ENCODE measurements around the gene FAM241B.

The FAM241B gene

DNA sequence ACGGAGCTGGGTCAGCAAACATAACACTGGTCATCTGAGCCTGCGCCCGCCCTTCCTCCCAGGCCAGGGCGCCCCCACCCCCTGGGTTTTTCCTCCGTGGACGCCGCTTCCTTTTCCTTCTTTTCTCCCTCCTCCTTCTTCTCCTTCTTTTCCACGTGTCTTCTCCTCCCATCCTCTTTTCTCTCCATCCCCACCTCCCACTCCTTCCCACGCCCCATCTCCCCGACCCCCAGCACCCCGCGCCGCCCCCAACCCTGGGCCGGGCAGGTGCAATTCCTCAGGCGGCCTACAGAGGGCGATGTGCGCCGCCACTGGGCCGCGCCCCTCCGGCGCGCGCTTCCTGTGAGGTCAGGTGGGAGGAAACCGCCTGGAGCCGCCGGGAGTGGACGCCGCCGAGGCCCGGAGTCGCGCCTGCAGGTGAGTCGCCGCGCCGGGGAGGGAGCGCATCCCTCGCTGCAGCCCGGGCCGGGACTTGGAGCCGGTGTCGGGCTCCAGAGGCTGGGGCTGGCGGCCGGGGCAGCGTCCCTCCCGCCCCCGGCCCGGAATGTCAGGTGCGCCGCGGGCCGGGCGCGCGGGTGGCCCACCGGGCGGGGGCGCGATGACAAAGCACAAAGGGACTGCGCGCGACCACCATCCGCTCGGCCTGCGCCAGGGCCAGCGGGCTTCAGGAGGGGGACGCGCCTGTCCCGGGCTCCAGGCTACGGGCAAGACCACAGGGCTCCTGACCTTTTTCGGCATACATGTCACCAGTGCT is at the start of gene FAM241B:
Gene FAM241B (plus strand): TSS at position 351 of the 754 bp plus-strand sequence. CDS start 1,497 bp downstream, outside the sequence.
- Histone ChIP-seq H3K4me3 (ENCODE audit: low read depth in 1 of 5, low read length in 5 of 5) (peak within 1 kb of the TSS in 4 of 5 donors; percentile 39 to 65 (median 53)), H3K9ac (ENCODE audit: low read length in 5 of 5) (peak within 1 kb of the TSS in 3 of 5 donors; percentile 27 to 43 (median 34)), H3K4me1 (ENCODE audit: control insufficient read depth in 5 of 5, insufficient read depth in 5 of 5, low read length in 5 of 5) (peaks cover 0 to 12% (median 11%) of the 10 kb centered on the region in 5 donors), H3K27ac (ENCODE audit: low read depth, low read length) (no peak within 1 kb of the TSS), H3K9me3 (ENCODE audit: control insufficient read depth in 5 of 5, low read length in 5 of 5) (no peaks in the 10 kb centered on the region), H3K36me3 (ENCODE audit: control insufficient read depth in 5 of 5, insufficient read depth in 5 of 5, low read length in 5 of 5) (peaks cover 0 to 7% (median 0%) of the 10 kb centered on the region in 5 donors), H3K27me3 (ENCODE audit: control insufficient read depth in 5 of 5, insufficient read depth in 4 of 5, low read length in 5 of 5) (peaks cover 0 to 12% (median 4%) of the 10 kb centered on the region in 5 donors)

GRCh38 chr10:69580435-69580834 is 49.6 kb upstream of the FAM241B start:
- Histone ChIP-seq H3K9ac (ENCODE audit: low read length in 5 of 5) (no peak overlapping the region), H3K36me3 (ENCODE audit: control insufficient read depth in 5 of 5, insufficient read depth in 5 of 5, low read length in 5 of 5) (no peaks in the 10 kb centered on the region), H3K4me3 (ENCODE audit: low read depth in 1 of 5, low read length in 5 of 5) (no peak overlapping the region), H3K27ac (ENCODE audit: low read depth, low read length) (no peak overlapping the region), H3K4me1 (ENCODE audit: control insufficient read depth in 5 of 5, insufficient read depth in 5 of 5, low read length in 5 of 5) (no peaks in the 10 kb centered on the region), H3K9me3 (ENCODE audit: control insufficient read depth in 5 of 5, low read length in 5 of 5) (peaks cover 0 to 2% (median 0%) of the 10 kb centered on the region in 5 donors), H3K27me3 (ENCODE audit: control insufficient read depth in 5 of 5, insufficient read depth in 4 of 5, low read length in 5 of 5) (peaks cover 24 to 49% (median 37%) of the 10 kb centered on the region in 5 donors)

- no peak overlapping the region for H3K9ac ChIP-seq (ENCODE audit: low read length in 5 of 5)
- no peaks in the 10 kb centered on the region for H3K36me3 ChIP-seq (ENCODE audit: control insufficient read depth in 5 of 5, insufficient read depth in 5 of 5, low read length in 5 of 5)
- no peak overlapping the region for H3K27ac ChIP-seq (ENCODE audit: low read depth, low read length)
- peaks cover 8 to 25% (median 19%) of the 10 kb centered on the region in 5 donors for H3K27me3 ChIP-seq (ENCODE audit: control insufficient read depth in 5 of 5, insufficient read depth in 4 of 5, low read length in 5 of 5)
- H3K9me3 ChIP-seq (ENCODE audit: control insufficient read depth in 5 of 5, low read length in 5 of 5) = peaks cover 0 to 2% (median 0%) of the 10 kb centered on the region in 5 donors
- no peaks in the 10 kb centered on the region for H3K4me1 ChIP-seq (ENCODE audit: control insufficient read depth in 5 of 5, insufficient read depth in 5 of 5, low read length in 5 of 5)
- H3K4me3 ChIP-seq (ENCODE audit: low read depth in 1 of 5, low read length in 5 of 5) = no peak overlapping the region
Measured at GRCh38 chr10:69583106-69583505, 46.9 kb upstream of the FAM241B start.

GRCh38 chr10:69584624-69585023 is 45.4 kb upstream of the FAM241B start:
- H3K9ac ChIP-seq (ENCODE audit: low read length in 5 of 5) = no peak overlapping the region
- no peak overlapping the region for H3K4me3 ChIP-seq (ENCODE audit: low read depth in 1 of 5, low read length in 5 of 5)
- peaks cover 3 to 13% (median 8%) of the 10 kb centered on the region in 5 donors for H3K27me3 ChIP-seq (ENCODE audit: control insufficient read depth in 5 of 5, insufficient read depth in 4 of 5, low read length in 5 of 5)
- no peaks in the 10 kb centered on the region for H3K4me1 ChIP-seq (ENCODE audit: control insufficient read depth in 5 of 5, insufficient read depth in 5 of 5, low read length in 5 of 5)
- no peaks in the 10 kb centered on the region for H3K36me3 ChIP-seq (ENCODE audit: control insufficient read depth in 5 of 5, insufficient read depth in 5 of 5, low read length in 5 of 5)
- peaks cover 0 to 2% (median 0%) of the 10 kb centered on the region in 5 donors for H3K9me3 ChIP-seq (ENCODE audit: control insufficient read depth in 5 of 5, low read length in 5 of 5)
- no peak overlapping the region for H3K27ac ChIP-seq (ENCODE audit: low read depth, low read length)

GRCh38 chr10:69588358-69588757 is 41.7 kb upstream of the FAM241B start:
- no peak overlapping the region for H3K9ac ChIP-seq (ENCODE audit: low read length in 5 of 5)
- H3K4me1 ChIP-seq (ENCODE audit: control insufficient read depth in 5 of 5, insufficient read depth in 5 of 5, low read length in 5 of 5) = no peaks in the 10 kb centered on the region
- no peak overlapping the region for H3K27ac ChIP-seq (ENCODE audit: low read depth, low read length)
- H3K4me3 ChIP-seq (ENCODE audit: low read depth in 1 of 5, low read length in 5 of 5) = no peak overlapping the region
- no peaks in the 10 kb centered on the region for H3K36me3 ChIP-seq (ENCODE audit: control insufficient read depth in 5 of 5, insufficient read depth in 5 of 5, low read length in 5 of 5)
- H3K9me3 ChIP-seq (ENCODE audit: control insufficient read depth in 5 of 5, low read length in 5 of 5) = no peaks in the 10 kb centered on the region
- H3K27me3 ChIP-seq (ENCODE audit: control insufficient read depth in 5 of 5, insufficient read depth in 4 of 5, low read length in 5 of 5) = peaks cover 0 to 2% (median 0%) of the 10 kb centered on the region in 5 donors

DNA sequence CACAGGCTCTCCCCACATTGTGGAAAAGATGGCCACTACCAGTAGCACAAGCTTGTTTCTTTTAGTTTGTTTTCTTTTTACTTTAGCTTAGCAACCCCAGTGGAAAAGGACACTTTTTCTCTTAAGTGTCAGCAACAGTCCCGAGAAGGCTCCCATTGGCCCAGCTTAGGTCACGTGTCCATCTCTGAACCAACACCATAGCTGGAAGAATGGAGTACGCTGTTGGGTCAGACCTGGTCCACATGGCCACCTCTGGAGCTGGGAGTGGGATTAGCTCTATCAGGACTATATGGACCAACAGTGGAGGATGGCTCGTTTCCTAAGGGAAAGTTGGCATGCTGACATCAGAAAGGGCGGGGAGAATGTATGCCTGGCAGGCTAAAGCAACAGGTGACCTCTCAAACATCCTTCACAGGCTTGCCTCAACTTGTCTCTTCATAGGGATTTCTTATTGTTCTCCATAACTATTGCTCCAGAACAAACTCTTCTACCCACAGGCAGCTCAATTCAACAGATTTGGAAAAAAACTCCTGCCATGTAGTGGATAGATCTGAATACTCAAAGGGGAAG is 29.2 kb upstream of the FAM241B start:
- Histone ChIP-seq H3K4me1 (ENCODE audit: control insufficient read depth in 5 of 5, insufficient read depth in 5 of 5, low read length in 5 of 5) (no peaks in the 10 kb centered on the region), H3K27ac (ENCODE audit: low read depth, low read length) (no peak overlapping the region), H3K36me3 (ENCODE audit: control insufficient read depth in 5 of 5, insufficient read depth in 5 of 5, low read length in 5 of 5) (no peaks in the 10 kb centered on the region), H3K4me3 (ENCODE audit: low read depth in 1 of 5, low read length in 5 of 5) (no peak overlapping the region), H3K27me3 (ENCODE audit: control insufficient read depth in 5 of 5, insufficient read depth in 4 of 5, low read length in 5 of 5) (peaks cover 0 to 30% (median 4%) of the 10 kb centered on the region in 5 donors), H3K9ac (ENCODE audit: low read length in 5 of 5) (no peak overlapping the region), H3K9me3 (ENCODE audit: control insufficient read depth in 5 of 5, low read length in 5 of 5) (peaks cover 0 to 6% (median 2%) of the 10 kb centered on the region in 5 donors)

DNA sequence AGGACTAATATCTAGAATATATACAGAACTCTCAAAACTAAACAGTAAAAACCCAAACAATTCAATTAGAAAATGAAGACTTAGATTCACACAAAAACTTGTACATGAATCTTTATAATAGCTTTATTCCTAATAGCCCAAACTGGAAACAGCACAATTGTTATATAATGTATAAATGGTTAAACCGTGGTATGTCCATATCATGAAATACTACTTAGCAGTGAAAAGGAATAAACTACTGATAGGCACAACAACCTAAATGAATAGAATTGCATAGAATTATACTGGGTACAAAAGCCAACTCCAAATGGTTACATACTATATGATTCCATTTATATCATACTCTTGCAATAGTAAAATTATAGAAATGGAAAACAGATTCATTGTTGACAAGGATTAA is 21.0 kb upstream of the FAM241B start:
- H3K4me3 ChIP-seq (ENCODE audit: low read depth in 1 of 5, low read length in 5 of 5) = no peak overlapping the region
- H3K9me3 ChIP-seq (ENCODE audit: control insufficient read depth in 5 of 5, low read length in 5 of 5) = peaks cover 2 to 26% (median 10%) of the 10 kb centered on the region in 5 donors
- no peak overlapping the region for H3K9ac ChIP-seq (ENCODE audit: low read length in 5 of 5)
- no peaks in the 10 kb centered on the region for H3K36me3 ChIP-seq (ENCODE audit: control insufficient read depth in 5 of 5, insufficient read depth in 5 of 5, low read length in 5 of 5)
- H3K27ac ChIP-seq (ENCODE audit: low read depth, low read length) = no peak overlapping the region
- peaks cover 0 to 5% (median 1%) of the 10 kb centered on the region in 5 donors for H3K27me3 ChIP-seq (ENCODE audit: control insufficient read depth in 5 of 5, insufficient read depth in 4 of 5, low read length in 5 of 5)
- H3K4me1 ChIP-seq (ENCODE audit: control insufficient read depth in 5 of 5, insufficient read depth in 5 of 5, low read length in 5 of 5) = no peaks in the 10 kb centered on the region

GRCh38 chr10:69612760-69613159 is 17.3 kb upstream of the FAM241B start:
- Histone ChIP-seq H3K27me3 (ENCODE audit: control insufficient read depth in 5 of 5, insufficient read depth in 4 of 5, low read length in 5 of 5) (no peaks in the 10 kb centered on the region), H3K36me3 (ENCODE audit: control insufficient read depth in 5 of 5, insufficient read depth in 5 of 5, low read length in 5 of 5) (no peaks in the 10 kb centered on the region), H3K4me1 (ENCODE audit: control insufficient read depth in 5 of 5, insufficient read depth in 5 of 5, low read length in 5 of 5) (no peaks in the 10 kb centered on the region)

GRCh38 chr10:69614130-69614529 is 15.9 kb upstream of the FAM241B start:
- H3K9ac ChIP-seq (ENCODE audit: low read length in 5 of 5) = no peak overlapping the region

More at GRCh38 chr10:69612760-69613159, 17.3 kb upstream of the FAM241B start:
- Histone ChIP-seq H3K27ac (ENCODE audit: low read depth, low read length) (no peak overlapping the region), H3K4me3 (ENCODE audit: low read depth in 1 of 5, low read length in 5 of 5) (no peak overlapping the region), H3K9me3 (ENCODE audit: control insufficient read depth in 5 of 5, low read length in 5 of 5) (peaks cover 2 to 26% (median 10%) of the 10 kb centered on the region in 5 donors), H3K9ac (ENCODE audit: low read length in 5 of 5) (no peak overlapping the region)

GRCh38 chr10:69616358-69616757 is 13.7 kb upstream of the FAM241B start:
- H3K36me3 ChIP-seq (ENCODE audit: control insufficient read depth in 5 of 5, insufficient read depth in 5 of 5, low read length in 5 of 5) = no peaks in the 10 kb centered on the region
- no peak overlapping the region for H3K27ac ChIP-seq (ENCODE audit: low read depth, low read length)
- H3K9me3 ChIP-seq (ENCODE audit: control insufficient read depth in 5 of 5, low read length in 5 of 5) = peaks cover 0 to 6% (median 2%) of the 10 kb centered on the region in 5 donors
- no peak overlapping the region for H3K4me3 ChIP-seq (ENCODE audit: low read depth in 1 of 5, low read length in 5 of 5)
- no peaks in the 10 kb centered on the region for H3K4me1 ChIP-seq (ENCODE audit: control insufficient read depth in 5 of 5, insufficient read depth in 5 of 5, low read length in 5 of 5)
- H3K9ac ChIP-seq (ENCODE audit: low read length in 5 of 5) = no peak overlapping the region
- peaks cover 0 to 9% (median 0%) of the 10 kb centered on the region in 5 donors for H3K27me3 ChIP-seq (ENCODE audit: control insufficient read depth in 5 of 5, insufficient read depth in 4 of 5, low read length in 5 of 5)

More at GRCh38 chr10:69614130-69614529, 15.9 kb upstream of the FAM241B start:
- no peaks in the 10 kb centered on the region for H3K36me3 ChIP-seq (ENCODE audit: control insufficient read depth in 5 of 5, insufficient read depth in 5 of 5, low read length in 5 of 5)
- H3K9me3 ChIP-seq (ENCODE audit: control insufficient read depth in 5 of 5, low read length in 5 of 5) = peaks cover 2 to 17% (median 7%) of the 10 kb centered on the region in 5 donors
- no peaks in the 10 kb centered on the region for H3K27me3 ChIP-seq (ENCODE audit: control insufficient read depth in 5 of 5, insufficient read depth in 4 of 5, low read length in 5 of 5)
- H3K4me3 ChIP-seq (ENCODE audit: low read depth in 1 of 5, low read length in 5 of 5) = no peak overlapping the region
- H3K27ac ChIP-seq (ENCODE audit: low read depth, low read length) = no peak overlapping the region
- H3K4me1 ChIP-seq (ENCODE audit: control insufficient read depth in 5 of 5, insufficient read depth in 5 of 5, low read length in 5 of 5) = no peaks in the 10 kb centered on the region

All from subcutaneous abdominal adipose tissue (tissue), 5 donors.